HFF-Myc (cell line): ENCODE data around the gene VPS33A.

Experiments used
- DNase-seq: peaks from one replicate; pipeline ENCODE4 v3.0.0-alpha.2; 2011; ENCODE audit warnings: low read depth; ENCODE audit errors: extremely low read depth
- H3K4me3 ChIP-seq: replicated peaks from 2 replicates; pipeline ENCODE4 v1.5.1; 2011; ENCODE audit warnings: low read depth, mild to moderate bottlenecking, control low read depth, low read length
- TF ChIP-seq, protein P1 (sequence below): IDR thresholded peaks from 2 replicates; pipeline ENCODE4 v1.5.1; 2012; ENCODE audit warnings: mild to moderate bottlenecking, low read depth, low read length, control low read depth; ENCODE audit errors: missing control alignments

The VPS33A gene

DNA sequence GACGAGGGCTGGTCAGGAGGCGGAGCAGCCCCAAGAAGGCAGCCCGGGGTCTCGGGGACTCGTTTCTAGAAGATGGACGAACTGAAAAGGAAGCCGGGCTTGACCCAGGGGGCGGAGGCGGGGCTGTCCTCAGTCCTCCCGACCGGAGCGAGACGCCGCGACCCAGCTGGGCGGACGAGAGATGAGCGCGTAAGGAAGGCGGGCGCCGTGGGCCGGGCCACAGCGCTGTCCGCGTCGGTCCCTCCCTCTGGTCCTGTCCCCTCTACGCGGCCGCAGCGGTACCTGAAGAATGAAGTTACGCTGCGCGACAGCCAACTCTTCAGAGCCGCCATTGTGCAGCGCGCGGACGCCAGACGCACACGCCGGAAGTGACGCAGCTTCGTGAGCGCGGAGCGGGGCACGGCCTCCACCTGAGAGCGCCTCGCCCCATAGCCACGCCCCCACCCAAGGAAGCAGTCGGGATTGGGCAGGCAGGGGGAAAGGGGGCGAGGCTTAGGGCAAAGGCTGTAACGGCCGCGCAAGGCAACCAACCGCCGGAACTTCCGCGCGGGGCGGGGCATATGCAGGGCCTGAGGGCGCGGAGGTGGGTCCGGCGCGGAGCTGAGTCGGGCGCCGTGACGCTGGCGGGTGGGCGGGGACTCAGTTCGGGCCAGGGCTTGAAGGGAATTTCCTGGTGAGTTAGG lies 40.5 kb downstream of the VPS33A start, which contains the start of gene DIABLO:
DIABLO (minus strand) TSS at position 370 of the 683 bp plus-strand sequence; CDS start at position 332, 38 bp downstream.
- H3K4me3 ChIP-seq, result peak within 1 kb of the TSS; percentile 98
- peak; percentile 94 for DNase-seq
- TF ChIP-seq, protein P1, sequence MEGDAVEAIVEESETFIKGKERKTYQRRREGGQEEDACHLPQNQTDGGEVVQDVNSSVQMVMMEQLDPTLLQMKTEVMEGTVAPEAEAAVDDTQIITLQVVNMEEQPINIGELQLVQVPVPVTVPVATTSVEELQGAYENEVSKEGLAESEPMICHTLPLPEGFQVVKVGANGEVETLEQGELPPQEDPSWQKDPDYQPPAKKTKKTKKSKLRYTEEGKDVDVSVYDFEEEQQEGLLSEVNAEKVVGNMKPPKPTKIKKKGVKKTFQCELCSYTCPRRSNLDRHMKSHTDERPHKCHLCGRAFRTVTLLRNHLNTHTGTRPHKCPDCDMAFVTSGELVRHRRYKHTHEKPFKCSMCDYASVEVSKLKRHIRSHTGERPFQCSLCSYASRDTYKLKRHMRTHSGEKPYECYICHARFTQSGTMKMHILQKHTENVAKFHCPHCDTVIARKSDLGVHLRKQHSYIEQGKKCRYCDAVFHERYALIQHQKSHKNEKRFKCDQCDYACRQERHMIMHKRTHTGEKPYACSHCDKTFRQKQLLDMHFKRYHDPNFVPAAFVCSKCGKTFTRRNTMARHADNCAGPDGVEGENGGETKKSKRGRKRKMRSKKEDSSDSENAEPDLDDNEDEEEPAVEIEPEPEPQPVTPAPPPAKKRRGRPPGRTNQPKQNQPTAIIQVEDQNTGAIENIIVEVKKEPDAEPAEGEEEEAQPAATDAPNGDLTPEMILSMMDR, result no peak

DNA sequence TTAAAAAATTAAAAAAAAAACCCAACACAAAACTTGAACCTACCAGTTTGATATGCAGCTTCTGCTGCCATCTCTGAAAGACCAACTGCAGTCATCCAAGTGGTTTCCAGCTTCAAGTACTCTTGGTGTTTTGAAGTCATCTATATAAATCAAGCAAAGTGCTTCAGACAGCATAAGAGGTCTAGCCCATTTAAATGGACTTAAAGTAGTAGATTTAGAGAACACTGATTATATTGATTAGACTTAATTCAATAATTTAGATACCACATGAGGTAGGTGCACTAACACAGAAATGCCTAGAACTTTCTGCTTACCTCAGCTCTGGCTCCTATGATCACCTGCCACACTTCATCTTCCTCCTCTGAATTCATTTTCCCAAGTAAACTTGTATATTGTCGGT lies 49.8 kb downstream of the VPS33A start:
- H3K4me3 ChIP-seq, result no peak overlapping the region
- DNase-seq, result no peak
- TF ChIP-seq, protein P1, result no peak

DNA sequence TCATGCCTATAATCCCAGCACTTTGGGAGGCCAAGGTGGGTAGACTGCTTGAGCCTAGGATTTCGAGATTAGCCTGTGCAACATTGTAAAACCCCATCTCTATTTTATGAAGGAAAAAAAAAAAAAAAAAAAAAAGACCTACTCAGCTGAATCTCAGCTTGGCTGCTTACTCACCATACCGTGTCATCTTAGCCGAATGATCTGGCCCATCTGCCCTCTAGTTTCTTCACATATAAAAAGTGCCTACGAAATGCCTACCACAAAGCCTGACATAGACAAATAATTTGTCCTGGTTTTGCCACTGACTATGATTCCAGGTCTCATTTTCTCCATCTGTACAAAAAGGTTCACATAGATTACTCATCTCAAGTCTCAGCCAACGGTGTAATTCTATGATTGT lies 50.5 kb downstream of the VPS33A start:
- H3K4me3 ChIP-seq, result no peak overlapping the region

DNA sequence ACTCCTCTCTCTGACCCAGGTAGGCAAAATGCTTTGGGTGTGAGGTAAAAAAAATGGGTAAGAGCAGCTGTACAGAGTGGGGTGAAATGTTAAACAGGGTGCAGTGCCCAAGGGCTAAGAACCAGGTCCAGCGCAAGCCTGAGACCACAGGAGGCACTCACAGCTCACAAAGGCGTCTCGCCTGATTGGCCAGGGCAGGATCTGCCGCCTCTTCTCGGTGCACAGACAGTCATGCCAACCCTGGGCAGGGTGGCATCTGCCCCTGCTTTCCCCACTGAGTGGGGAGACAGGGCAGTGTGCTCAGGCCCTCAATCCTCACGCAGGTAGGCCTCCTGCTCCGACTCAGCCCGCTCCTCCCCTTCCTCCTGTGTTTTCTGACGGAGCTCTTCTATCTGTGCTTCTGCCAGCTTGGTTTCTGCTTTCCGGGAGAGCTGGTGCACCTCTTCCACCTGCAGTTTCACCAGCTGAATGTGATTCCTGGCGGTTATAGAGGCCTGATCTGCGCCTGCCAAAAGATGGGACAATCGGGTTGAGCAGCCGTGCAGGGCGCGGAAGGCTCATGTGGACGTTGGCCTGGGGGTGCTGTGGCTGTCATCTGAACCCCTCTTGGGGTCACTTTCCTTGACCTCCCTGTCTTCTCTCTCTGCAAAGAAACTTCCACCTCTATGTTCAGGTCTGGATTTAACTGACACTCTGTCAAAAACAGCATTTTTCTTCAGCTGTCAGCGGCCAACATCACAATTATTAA lies 58.0 kb downstream of the VPS33A start:
- no peak for DNase-seq
- TF ChIP-seq, protein P1, result no peak
- H3K4me3 ChIP-seq, result no peak overlapping the region

More for the DNA sequence above, 50.5 kb downstream of the VPS33A start:
- TF ChIP-seq, protein P1, result no peak
- DNase-seq, result no peak

DNA sequence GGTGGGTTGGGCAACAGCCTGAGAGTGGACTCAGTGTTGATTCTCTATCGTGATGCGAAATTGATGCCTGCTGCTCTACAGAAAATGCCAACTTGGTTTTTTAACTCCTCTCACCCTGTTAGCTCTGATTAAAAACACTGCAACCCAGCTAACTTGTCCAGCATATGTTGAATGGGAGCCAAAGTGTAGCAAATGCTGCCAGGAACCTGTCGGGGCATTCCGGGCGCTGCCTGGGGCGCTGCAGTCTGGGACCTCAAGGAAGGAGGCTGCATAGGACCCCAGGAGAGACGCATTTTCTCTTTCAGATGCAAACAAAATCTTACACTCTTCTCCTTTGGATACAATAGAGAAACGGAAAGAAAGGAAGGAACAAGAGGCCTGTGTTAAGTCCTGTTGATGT lies 58.9 kb downstream of the VPS33A start:
- TF ChIP-seq, protein P1, result no peak
- no peak for DNase-seq
- no peak overlapping the region for H3K4me3 ChIP-seq

DNA sequence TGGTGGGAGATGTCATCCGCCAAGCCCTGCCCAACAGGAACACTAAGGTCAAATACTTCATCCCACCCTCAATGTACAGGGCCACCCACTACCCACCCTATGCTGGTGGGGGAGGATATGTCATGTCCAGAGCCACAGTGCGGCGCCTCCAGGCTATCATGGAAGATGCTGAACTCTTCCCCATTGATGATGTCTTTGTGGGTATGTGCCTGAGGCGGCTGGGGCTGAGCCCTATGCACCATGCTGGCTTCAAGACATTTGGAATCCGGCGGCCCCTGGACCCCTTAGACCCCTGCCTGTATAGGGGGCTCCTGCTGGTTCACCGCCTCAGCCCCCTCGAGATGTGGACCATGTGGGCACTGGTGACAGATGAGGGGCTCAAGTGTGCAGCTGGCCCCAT lies 59.3 kb downstream of the VPS33A start:
- TF ChIP-seq, protein P1, result no peak
- no peak overlapping the region for H3K4me3 ChIP-seq
- no peak for DNase-seq
